D721Med (cell line): ENCODE measurements around the gene OR2F2.

ENCODE experiments used
- DNase-seq: peaks from one replicate; pipeline ENCODE4 v3.0.0; 2011; ENCODE audit warnings: low spot score; ENCODE audit not compliant: insufficient read length
- FAIRE-seq: peaks from 2 replicates; lab custom pipeline; 2011; peaks lifted over from hg19 to GRCh38; lab: Jason Lieb, UNC
- CTCF ChIP-seq: IDR thresholded peaks from 2 replicates; pipeline ENCODE4 v1.5.1; 2012; ENCODE audit warnings: mild to moderate bottlenecking, control low read depth; ENCODE audit not compliant: insufficient read depth; ENCODE audit errors: missing control alignments

OR2F2 gene

DNA sequence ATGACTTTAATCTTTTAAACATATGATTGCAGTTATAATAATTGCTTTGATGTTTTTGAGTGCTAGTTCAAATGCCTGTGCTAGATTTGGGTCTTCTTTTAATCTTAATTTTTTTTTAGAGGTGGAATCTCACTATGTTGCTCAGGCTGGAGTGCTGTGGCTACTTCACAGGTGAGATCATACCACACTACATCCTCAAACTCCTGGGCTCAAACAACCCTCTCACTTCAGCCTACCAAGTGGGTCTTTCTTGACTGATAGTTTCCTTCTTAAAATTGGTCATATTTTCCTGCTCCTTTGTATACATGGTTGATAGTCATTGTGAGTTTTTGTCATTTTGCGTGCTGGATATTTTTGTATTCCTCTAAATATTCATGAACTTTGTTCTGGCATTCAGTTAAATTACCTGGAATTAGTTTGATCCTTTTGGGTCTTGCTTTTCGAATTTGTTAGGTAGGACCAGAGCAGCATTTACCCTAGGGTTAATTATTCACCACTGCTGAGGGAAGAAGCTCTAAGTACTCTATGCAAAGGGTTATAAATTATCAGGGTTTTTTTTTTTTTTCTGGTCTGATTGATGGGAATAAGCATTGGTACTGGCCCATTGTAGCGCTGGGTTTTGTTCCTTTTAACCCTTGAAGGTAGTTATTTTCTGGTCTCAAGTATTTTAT is 21.0 kb upstream of the OR2F2 start:
- no peak for DNase-seq
- TF ChIP-seq CTCF = no peak
- FAIRE-seq = no peak

GRCh38 chr7:143914938-143915652 is 19.9 kb upstream of the OR2F2 start:
- no peak for FAIRE-seq
- TF ChIP-seq CTCF = no peak
- no peak for DNase-seq

- DNase-seq = no peak
Measured at GRCh38 chr7:143924851-143925250, 10.2 kb upstream of the OR2F2 start.

DNA sequence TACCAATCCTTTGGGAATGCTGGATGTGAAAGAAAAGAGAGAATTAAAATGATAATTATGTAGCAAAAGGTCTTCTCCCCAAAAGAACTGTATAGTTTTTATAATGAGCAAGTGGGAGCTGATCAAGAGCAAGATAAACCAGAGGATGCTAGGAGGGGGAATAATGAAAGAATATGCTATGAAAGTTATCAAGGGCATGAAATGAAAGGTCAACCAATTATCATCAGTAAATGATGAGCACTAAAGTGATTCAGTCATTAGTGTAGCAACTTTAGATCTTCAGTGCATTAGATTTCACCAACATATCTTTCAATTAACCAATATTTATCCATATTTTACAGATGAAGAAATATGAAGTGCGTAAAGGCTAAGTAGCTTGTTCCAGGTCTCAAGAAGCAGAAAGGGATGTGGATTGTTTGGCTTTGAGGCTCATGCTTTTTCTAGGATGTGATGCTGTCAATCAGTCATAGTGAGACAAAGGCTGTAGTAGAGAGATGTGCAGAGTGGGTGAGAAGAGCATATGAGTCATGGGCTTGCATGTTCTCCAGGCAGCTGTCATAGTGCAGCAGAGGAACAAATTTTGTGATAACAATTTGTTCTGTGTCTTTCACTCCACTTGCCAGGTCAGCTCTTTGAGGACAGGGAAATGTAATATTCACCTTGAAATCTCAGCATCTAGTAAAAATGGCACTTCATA is 5.7 kb upstream of the OR2F2 start:
- no peak for DNase-seq
- no peak for TF ChIP-seq CTCF
- FAIRE-seq = no peak

More at GRCh38 chr7:143924851-143925250, 10.2 kb upstream of the OR2F2 start:
- FAIRE-seq = no peak
- no peak for TF ChIP-seq CTCF

GRCh38 chr7:143931739-143932138 is 3.3 kb upstream of the OR2F2 start:
- TF ChIP-seq CTCF = no peak
- FAIRE-seq = no peak
- no peak for DNase-seq

- no peak for TF ChIP-seq CTCF
- FAIRE-seq (no peak), DNase-seq (no peak)
Measured at GRCh38 chr7:143936087-143937009, 1.3 kb downstream of the OR2F2 start.
